Measurements from ENCODE around the gene PTTG1IP. TPM values are rescaled to one million over a fixed set of nuclear protein-coding genes. Genes with fewer than 3 reads are reported as not detected.

PTTG1IP gene
- total RNA-seq, 2 experiments from 2014 or later, result 38.9 to 58.1 TPM

- no peak for DNase-seq (ENCODE audit: low spot score)
- H3K27ac ChIP-seq (ENCODE audit: low read depth, low read length, poor library complexity, severe bottlenecking), result no peak overlapping the region
- TF ChIP-seq EZH2phosphoT487 (IDR thresholded peaks at IDR 0.05; ENCODE audit: borderline replicate concordance, low read depth, low read length) (no peak), CTCF (conservative IDR thresholded peaks at IDR 0.05; ENCODE audit: low read length) (no peak)
- H3K4me2 ChIP-seq (ENCODE audit: low read length), result no peak overlapping the region
- H3K9me3 ChIP-seq (ENCODE audit: low read length), result no peaks in the 10 kb centered on the region
- H3K36me3 ChIP-seq (ENCODE audit: insufficient read depth, low read length), result no peaks in the 10 kb centered on the region
- ChIA-PET POLR2A (no interaction called here), CTCF (ENCODE audit: unreplicated experiment) (no interaction called here)
- H3K4me1 ChIP-seq (ENCODE audit: insufficient read depth, low read length, poor library complexity, severe bottlenecking), result peaks cover 44% of the 10 kb centered on the region
- H3K9me2 ChIP-seq (ENCODE audit: insufficient read depth, low read length), result no peaks in the 10 kb centered on the region
- H3K4me3 ChIP-seq (ENCODE audit: low read depth, low read length, poor library complexity, severe bottlenecking), result no peak overlapping the region
- no peak overlapping the region for H2AFZ ChIP-seq (ENCODE audit: low read length)
- intact Hi-C loops (cut with micrococcal nuclease; ENCODE audit: unreplicated experiment), result no loop called here
- BruUV-seq (replicated peaks), result no TSS peak
- H4K20me1 ChIP-seq (ENCODE audit: insufficient read depth, low read length), result no peaks in the 10 kb centered on the region
- no peaks in the 10 kb centered on the region for H3K79me2 ChIP-seq (ENCODE audit: insufficient read depth, low read depth, low read length)
Measured at GRCh38 chr21:44878053-44878982, 4.8 kb upstream of the PTTG1IP start.

DNA sequence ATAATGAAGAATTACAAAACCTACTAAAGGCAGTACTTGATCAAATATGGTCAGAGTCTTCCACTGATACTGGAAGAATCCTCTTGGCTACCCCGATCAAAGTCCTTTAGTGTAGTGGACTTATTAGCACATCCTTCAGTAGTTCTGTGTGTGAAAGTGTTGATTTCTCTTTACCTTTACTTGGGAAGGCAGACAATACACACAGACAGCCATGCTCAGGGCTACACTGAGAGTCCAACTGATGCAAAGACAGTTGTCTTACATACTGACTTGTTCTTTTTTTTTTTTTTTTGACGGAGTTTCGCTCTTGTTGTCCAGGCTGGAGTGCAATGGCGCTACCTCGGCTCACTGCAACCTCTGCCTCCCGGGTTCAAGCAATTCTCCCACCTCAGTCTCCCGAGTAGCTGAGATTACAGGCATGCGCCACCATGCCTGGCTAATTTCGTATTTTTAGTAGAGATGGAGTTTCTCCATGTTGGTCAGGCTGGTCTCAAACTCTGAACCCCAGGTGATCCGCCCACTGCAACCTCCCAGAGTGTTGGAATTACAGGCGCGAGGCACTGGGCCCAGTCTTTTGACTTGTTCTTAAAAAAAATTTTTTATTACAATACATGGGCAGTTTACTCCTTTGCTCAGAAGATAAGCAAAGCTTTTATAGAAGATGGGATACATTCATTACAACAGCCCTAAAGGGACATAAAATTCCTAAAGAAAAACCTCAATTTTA is 3.5 kb upstream of the PTTG1IP start:
- no peak for DNase-seq (ENCODE audit: low spot score)
- H3K4me1 ChIP-seq (ENCODE audit: insufficient read depth, low read length, poor library complexity, severe bottlenecking), result peaks cover 46% of the 10 kb centered on the region
- no peak overlapping the region for H3K27ac ChIP-seq (ENCODE audit: low read depth, low read length, poor library complexity, severe bottlenecking)
- POLR2A ChIA-PET, result no interaction called here
- BruUV-seq (replicated peaks), result no TSS peak
- no peaks in the 10 kb centered on the region for H3K36me3 ChIP-seq (ENCODE audit: insufficient read depth, low read length)
- H3K9me2 ChIP-seq (ENCODE audit: insufficient read depth, low read length), result no peaks in the 10 kb centered on the region
- no peak overlapping the region for H2AFZ ChIP-seq (ENCODE audit: low read length)
- intact Hi-C loops (cut with micrococcal nuclease; ENCODE audit: unreplicated experiment), result no loop called here
- no peaks in the 10 kb centered on the region for H3K9me3 ChIP-seq (ENCODE audit: low read length)
- no peak overlapping the region for H3K4me2 ChIP-seq (ENCODE audit: low read length)
- H3K79me2 ChIP-seq (ENCODE audit: insufficient read depth, low read depth, low read length), result peaks cover 7% of the 10 kb centered on the region; the same call in 1 of the 2 replicates
- peaks cover 7% of the 10 kb centered on the region; the same call in 1 of the 2 replicates for H4K20me1 ChIP-seq (ENCODE audit: insufficient read depth, low read length)
- TF ChIP-seq CTCF (conservative IDR thresholded peaks at IDR 0.05; ENCODE audit: low read length) (no peak), EZH2phosphoT487 (IDR thresholded peaks at IDR 0.05; ENCODE audit: borderline replicate concordance, low read depth, low read length) (no peak)
- CTCF ChIA-PET (ENCODE audit: unreplicated experiment), result no interaction called here
- no peak overlapping the region for H3K4me3 ChIP-seq (ENCODE audit: low read depth, low read length, poor library complexity, severe bottlenecking)

Measured in OCI-LY7 (cell line).